ENCODE measurements around the gene GPR63.

GRCh38 chr6:96821034-96821433, 16.2 kb downstream of the GPR63 start:
- TF ChIP-seq CTCF (IDR thresholded peaks at IDR 0.05; ENCODE audit: insufficient read depth, low read length): no peak
- TF ChIP-seq GABPA (IDR thresholded peaks at IDR 0.05; ENCODE audit: low read depth): no peak
- TF ChIP-seq REST (IDR thresholded peaks at IDR 0.05; ENCODE audit: insufficient replicate concordance, low read depth): no peak
- no peak for TF ChIP-seq POLR2AphosphoS5 (IDR thresholded peaks at IDR 0.05; ENCODE audit: low read depth)

Data from HL-60 (cell line).